GM20000 (cell line): ENCODE measurements around the gene ANKRD11.
A peak's percentile ranks its signal among the peaks of the same experiment; 100 is the strongest.
"Not testable (repeated sequence)": the region's sequence is repeated elsewhere in the genome, so short reads cannot be mapped to it uniquely, and the experiment has no call there.

Source experiments
- DNase-seq: peaks from one replicate; pipeline ENCODE4 v3.0.0; 2012; ENCODE audit warnings: low spot score
- CTCF ChIP-seq: IDR thresholded peaks from 2 replicates; pipeline ENCODE4 v1.5.1; 2012; ENCODE audit warnings: mild to moderate bottlenecking, control low read depth; ENCODE audit errors: extremely low read depth, missing control alignments

The ANKRD11 gene

GRCh38 chr16:89331371-89332109 lies 158.8 kb downstream of the ANKRD11 start:
- no peak for TF ChIP-seq CTCF
- DNase-seq = no peak

- DNase-seq = no peak
- TF ChIP-seq CTCF = no peak
Observed at GRCh38 chr16:89330177-89330856, 160.0 kb downstream of the ANKRD11 start.

- DNase-seq = not testable (repeated sequence)
Observed at GRCh38 chr16:89329830-89330176, 160.6 kb downstream of the ANKRD11 start.

DNA sequence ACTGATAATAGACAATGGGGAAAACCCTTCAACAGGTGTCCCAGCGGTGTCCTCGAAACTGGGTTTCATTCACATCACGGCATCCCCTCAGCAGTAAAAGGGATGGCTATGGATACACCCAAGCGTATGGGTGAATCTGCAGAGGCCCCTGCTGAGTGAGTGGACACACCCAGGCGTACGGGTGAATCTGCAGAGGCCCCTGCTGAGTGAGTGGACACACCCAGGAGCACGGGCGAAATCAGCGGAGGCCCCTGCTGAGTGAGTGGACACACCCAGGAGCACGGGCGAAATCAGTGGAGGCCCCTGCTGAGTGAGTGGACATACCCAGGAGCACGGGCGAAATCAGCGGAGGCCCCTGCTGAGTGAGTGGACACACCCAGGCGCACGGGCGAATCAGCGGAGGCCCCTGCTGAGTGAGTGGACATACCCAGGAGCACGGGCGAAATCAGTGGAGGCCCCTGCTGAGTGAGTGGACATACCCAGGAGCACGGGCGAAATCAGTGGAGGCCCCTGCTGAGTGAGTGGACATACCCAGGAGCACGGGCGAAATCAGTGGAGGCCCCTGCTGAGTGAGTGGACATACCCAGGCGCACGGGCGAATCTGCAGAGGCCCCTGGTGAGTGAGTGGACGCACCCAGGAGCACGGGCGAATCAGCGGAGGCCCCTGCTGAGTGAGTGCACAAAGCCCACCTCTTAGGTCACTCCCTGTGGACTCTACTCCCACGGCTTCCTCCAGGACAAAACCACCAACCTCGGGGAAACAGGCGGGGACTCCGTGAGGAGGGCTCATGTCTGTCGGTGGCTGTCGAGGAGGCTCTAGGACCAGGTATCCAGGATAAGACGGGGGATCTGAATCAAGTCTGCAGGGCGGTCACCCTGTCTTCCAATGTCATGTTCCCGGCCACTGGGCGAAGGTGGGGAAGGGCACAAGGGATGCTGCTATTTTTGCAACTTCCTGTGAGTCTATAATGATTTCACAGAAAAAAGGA lies 161.7 kb downstream of the ANKRD11 start:
- DNase-seq = not testable (repeated sequence)

- TF ChIP-seq CTCF = no peak
- DNase-seq = no peak
Observed at GRCh38 chr16:89326721-89327120, 163.6 kb downstream of the ANKRD11 start.

GRCh38 chr16:89325861-89326471 lies 164.4 kb downstream of the ANKRD11 start:
- peak; percentile 68 for DNase-seq

DNA sequence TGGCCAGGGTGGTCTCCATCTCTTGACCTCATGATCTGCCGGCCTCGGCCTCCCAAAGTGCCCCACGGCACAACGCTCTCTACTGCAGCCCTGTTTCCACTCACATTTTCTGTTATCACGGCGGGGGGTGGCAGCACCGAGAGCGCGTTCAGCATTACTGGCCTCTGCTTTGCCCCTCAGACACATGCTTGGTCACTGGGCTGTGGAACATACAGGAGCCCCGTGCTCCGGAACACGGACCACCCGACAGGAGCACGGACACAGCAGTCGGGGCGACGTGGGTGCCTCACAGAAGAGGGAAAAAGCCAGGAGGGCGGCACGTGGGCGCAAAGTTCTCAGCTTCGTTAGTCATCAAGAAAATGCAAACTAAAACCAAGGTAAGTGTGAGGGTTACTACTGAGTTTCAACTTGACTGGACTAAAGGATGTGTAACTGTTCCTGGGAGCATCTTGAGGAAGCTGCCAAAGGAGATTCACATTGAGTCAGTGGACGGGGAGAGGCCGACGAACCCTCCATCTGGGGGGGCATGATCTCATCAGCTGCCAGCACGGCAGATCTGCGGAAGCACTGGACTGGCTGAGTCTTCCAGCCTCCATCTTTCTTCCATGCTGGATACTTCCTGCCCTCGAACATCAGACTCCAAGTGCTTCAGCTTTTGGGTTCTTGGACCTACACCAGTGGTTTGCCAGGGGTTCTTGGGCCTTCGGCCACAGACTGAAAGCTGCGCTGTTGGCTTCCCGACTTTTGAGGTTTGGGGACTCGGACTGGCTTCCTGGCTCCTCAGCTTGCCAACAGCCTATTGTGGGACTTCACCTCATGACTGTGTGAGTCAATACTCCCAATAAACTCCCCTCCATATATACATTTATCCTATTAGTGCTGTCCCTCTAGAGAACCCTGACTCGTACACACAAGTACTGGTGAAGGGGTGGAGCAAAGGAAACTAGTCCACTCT lies 166.0 kb downstream of the ANKRD11 start:
- DNase-seq = peak; percentile 82
- TF ChIP-seq CTCF = no peak

More at GRCh38 chr16:89325861-89326471, 164.4 kb downstream of the ANKRD11 start:
- no peak for TF ChIP-seq CTCF
